H9 (cell line): ENCODE data around the gene MLLT6. TPM values are rescaled to one million over a fixed set of nuclear protein-coding genes. Genes with fewer than 3 reads are reported as not detected.

Experiments
- DNase-seq: peaks from one replicate; pipeline ENCODE4 v3.0.0-alpha.2; 2017
- H2AFZ ChIP-seq: one replicate; pipeline ENCODE4 v1.6.1; 2013; ENCODE audit warnings: mild to moderate bottlenecking, low read length, control low read depth, moderate library complexity
- H2AK5ac ChIP-seq: 2 replicates; pipeline ENCODE4 v1.6.1; 2013; ENCODE audit warnings: low read length, control low read depth, mixed read lengths; ENCODE audit not compliant: insufficient read length
- H2BK120ac ChIP-seq: one replicate; pipeline ENCODE4 v1.6.1; 2013; ENCODE audit warnings: low read depth, mild to moderate bottlenecking, low read length, control low read depth, inconsistent platforms; ENCODE audit not compliant: poor library complexity, severe bottlenecking
- H2BK12ac ChIP-seq: 2 replicates; pipeline ENCODE4 v1.6.1; 2013; ENCODE audit warnings: low read length, control low read depth, mixed read lengths, low read depth; ENCODE audit not compliant: insufficient read length
- H2BK15ac ChIP-seq: 2 replicates; pipeline ENCODE4 v1.6.1; 2013; ENCODE audit warnings: low read depth, low read length, control low read depth
- H2BK20ac ChIP-seq: one replicate; pipeline ENCODE4 v1.6.1; 2013; ENCODE audit warnings: low read depth, mild to moderate bottlenecking, low read length, control low read depth, inconsistent platforms; ENCODE audit not compliant: poor library complexity, severe bottlenecking
- H2BK5ac ChIP-seq: 2 replicates; pipeline ENCODE4 v1.6.1; 2013; ENCODE audit warnings: low read length, control low read depth, mixed read lengths; ENCODE audit not compliant: insufficient read length
- H3K14ac ChIP-seq: 2 replicates; pipeline ENCODE4 v1.6.1; 2013; ENCODE audit warnings: low read length, control low read depth; ENCODE audit not compliant: insufficient read depth
- H3K18ac ChIP-seq: 2 replicates; pipeline ENCODE4 v1.6.1; 2013; ENCODE audit warnings: low read depth, mild to moderate bottlenecking, mixed read lengths, low read length, control low read depth; ENCODE audit not compliant: insufficient read length
- H3K23ac ChIP-seq: 2 replicates; pipeline ENCODE4 v1.6.1; 2013; ENCODE audit warnings: low read length, control low read depth, mixed read lengths, low read depth; ENCODE audit not compliant: insufficient read length
- H3K23me2 ChIP-seq: 2 replicates; pipeline ENCODE4 v1.6.1; 2013; ENCODE audit warnings: low read depth, mild to moderate bottlenecking, mixed read lengths, low read length, control low read depth; ENCODE audit not compliant: insufficient read length, poor library complexity, severe bottlenecking
- H3K27ac ChIP-seq: 2 replicates; pipeline ENCODE4 v1.5.1; 2013; ENCODE audit warnings: low read length, control low read depth, mixed read lengths, low read depth; ENCODE audit not compliant: insufficient read length
- H3K27me3 ChIP-seq: 2 replicates; pipeline ENCODE4 v1.6.1; 2013; ENCODE audit warnings: low read length, control low read depth, inconsistent platforms; ENCODE audit not compliant: insufficient read depth
- H3K4ac ChIP-seq: 2 replicates; pipeline ENCODE4 v1.6.1; 2013; ENCODE audit warnings: low read depth, mild to moderate bottlenecking, control low read depth, inconsistent platforms, low read length, moderate library complexity
- H3K4me1 ChIP-seq: 2 replicates; pipeline ENCODE4 v1.6.1; 2013; ENCODE audit warnings: low read length, control low read depth, inconsistent platforms; ENCODE audit not compliant: insufficient read depth
- H3K4me2 ChIP-seq: 2 replicates; pipeline ENCODE4 v1.6.1; 2013; ENCODE audit warnings: low read length, control low read depth, mixed read lengths; ENCODE audit not compliant: insufficient read length, insufficient read depth
- H3K56ac ChIP-seq: 2 replicates; pipeline ENCODE4 v1.6.1; 2013; ENCODE audit warnings: low read depth, mild to moderate bottlenecking, mixed read lengths, low read length, control low read depth; ENCODE audit not compliant: insufficient read length
- H3K79me1 ChIP-seq: 2 replicates; pipeline ENCODE4 v1.6.1; 2013; ENCODE audit warnings: low read depth, mild to moderate bottlenecking, moderate library complexity, low read length, control low read depth, inconsistent platforms; ENCODE audit not compliant: insufficient read depth, poor library complexity, severe bottlenecking
- H3K79me2 ChIP-seq: 2 replicates; pipeline ENCODE4 v1.6.1; 2013; ENCODE audit warnings: low read length, control low read depth, inconsistent platforms; ENCODE audit not compliant: insufficient read depth
- H3K9ac ChIP-seq: 2 replicates; pipeline ENCODE4 v1.6.1; 2013; ENCODE audit warnings: low read length, control low read depth, mixed read lengths; ENCODE audit not compliant: insufficient read length; ENCODE audit errors: extremely low read depth
- H3K9me3 ChIP-seq: one replicate; pipeline ENCODE4 v1.6.1; 2013; ENCODE audit warnings: low read depth, low read length, inconsistent platforms; ENCODE audit not compliant: control insufficient read depth
- H3T11ph ChIP-seq: one replicate; pipeline ENCODE4 v1.6.1; 2013; ENCODE audit warnings: mild to moderate bottlenecking, low read length, control low read depth, inconsistent platforms
- H4K20me1 ChIP-seq: one replicate; pipeline ENCODE4 v1.6.1; 2013; ENCODE audit not compliant: control insufficient read depth, insufficient read length, insufficient read depth
- H4K5ac ChIP-seq: 2 replicates; pipeline ENCODE4 v1.6.1; 2013; ENCODE audit warnings: low read depth, mild to moderate bottlenecking, mixed read lengths, low read length, control low read depth; ENCODE audit not compliant: insufficient read length
- H4K8ac ChIP-seq: replicated peaks from 2 replicates; pipeline ENCODE4 v1.6.1; 2013; ENCODE audit warnings: low read length, control low read depth, mixed read lengths, low read depth; ENCODE audit not compliant: insufficient read length
- H4K91ac ChIP-seq: 2 replicates; pipeline ENCODE4 v1.6.1; 2013; ENCODE audit warnings: low read depth, mild to moderate bottlenecking, moderate library complexity, mixed read lengths, low read length, control low read depth; ENCODE audit not compliant: insufficient read length
- H3K27ac Mint-ChIP-seq, 3 experiments: 2 replicates in 2 of 3; 3 replicates in 1 of 3; pipeline ENCODE4 v1.8.0; 2020 to 2021; ENCODE audit warnings: mixed read lengths in 3 of 3, mild to moderate bottlenecking in 1 of 3, moderate library complexity in 1 of 3
- H3K27me3 Mint-ChIP-seq: 2 replicates; pipeline ENCODE4 v1.8.0; 2021; ENCODE audit warnings: low read depth, mild to moderate bottlenecking, moderate library complexity, mixed read lengths
- H3K36me3 Mint-ChIP-seq, 3 experiments: 2 replicates in 2 of 3; 3 replicates in 1 of 3; pipeline ENCODE4 v1.8.0; 2020 to 2021; ENCODE audit warnings: low read depth in 3 of 3, mixed read lengths in 3 of 3; ENCODE audit not compliant: insufficient read depth in 1 of 3
- H3K4me1 Mint-ChIP-seq, 2 experiments: 2 replicates each; pipeline ENCODE4 v1.8.0; 2020; ENCODE audit warnings: mixed read lengths in 2 of 2
- H3K4me3 Mint-ChIP-seq, 2 experiments: 2 replicates in 1 of 2; 3 replicates in 1 of 2; pipeline ENCODE4 v1.8.0; 2020 to 2021; ENCODE audit warnings: mild to moderate bottlenecking in 2 of 2, mixed read lengths in 2 of 2, moderate library complexity in 1 of 2
- H3K9me3 Mint-ChIP-seq, 2 experiments: 2 replicates in 1 of 2; 3 replicates in 1 of 2; pipeline ENCODE4 v1.8.0; 2020; ENCODE audit warnings: mild to moderate bottlenecking in 2 of 2, mixed read lengths in 2 of 2, moderate library complexity in 1 of 2
- CTCF ChIP-seq: fragments of 200-600 bp; sonication (generic); conservative IDR thresholded peaks from 3 replicates; pipeline ENCODE4 v1.8.0; 2021; ENCODE audit warnings: antibody characterized with exemption, mild to moderate bottlenecking
- total RNA-seq: library from RNA; stranded (reverse); gene quantifications from 2 replicates; pipeline ENCODE4 v1.2.1, GENCODE V29; 2021

MLLT6 gene
- total RNA-seq, 1 experiment from 2014 or later = 26.4 TPM

GRCh38 chr17:38773258-38773657 is 68.2 kb downstream of the MLLT6 start:
- peaks cover 52 to 88% (median 74%) of the 10 kb centered on the region in 3 experiments for H3K36me3 Mint-ChIP-seq
- H3K27me3 Mint-ChIP-seq = no peaks in the 10 kb centered on the region
- no peak overlapping the region for H3K14ac ChIP-seq
- H3K79me2 ChIP-seq = no peaks in the 10 kb centered on the region
- H4K91ac ChIP-seq = no peak overlapping the region
- H3K4me2 ChIP-seq = no peak overlapping the region
- no peaks in the 10 kb centered on the region for H3K4me1 ChIP-seq
- no peak overlapping the region for H2BK12ac ChIP-seq
- H3K9me3 ChIP-seq = no peaks in the 10 kb centered on the region
- H3K4me1 Mint-ChIP-seq = no peaks in the 10 kb centered on the region
- no peak overlapping the region for H3K56ac ChIP-seq
- H3K23ac ChIP-seq = no peak overlapping the region
- H3K18ac ChIP-seq = no peak overlapping the region
- no peak overlapping the region for H4K5ac ChIP-seq
- no peak for TF ChIP-seq CTCF
- H2BK5ac ChIP-seq = no peak overlapping the region
- no peaks in the 10 kb centered on the region for H4K20me1 ChIP-seq
- no peaks in the 10 kb centered on the region for H3K27me3 ChIP-seq
- H3K4ac ChIP-seq = no peak overlapping the region
- no peak overlapping the region for H3K9ac ChIP-seq
- H3K27ac ChIP-seq = no peak overlapping the region
- H2BK15ac ChIP-seq = no peak overlapping the region
- no peak overlapping the region for H3T11ph ChIP-seq
- H2BK120ac ChIP-seq = no peak overlapping the region
- no peak overlapping the region for H2AFZ ChIP-seq
- no peak overlapping the region for H2AK5ac ChIP-seq
- no peaks in the 10 kb centered on the region for H3K79me1 ChIP-seq
- no peak overlapping the region for H3K27ac Mint-ChIP-seq
- DNase-seq = no peak
- no peaks in the 10 kb centered on the region for H3K23me2 ChIP-seq
- no peak overlapping the region for H2BK20ac ChIP-seq
- no peaks in the 10 kb centered on the region for H3K9me3 Mint-ChIP-seq
- H3K4me3 Mint-ChIP-seq = no peak overlapping the region
- H4K8ac ChIP-seq = no peak overlapping the region
